Activated T-helper 1 cell treated with Interleukin-2 at 50 U/mL for 16 hours (primary cell): ENCODE results near the gene LMO7.

Experiments
- DNase-seq: peaks from one replicate; pipeline ENCODE4 v3.0.0-alpha.2; 2020; ENCODE audit warnings: low read depth

Gene LMO7

DNA sequence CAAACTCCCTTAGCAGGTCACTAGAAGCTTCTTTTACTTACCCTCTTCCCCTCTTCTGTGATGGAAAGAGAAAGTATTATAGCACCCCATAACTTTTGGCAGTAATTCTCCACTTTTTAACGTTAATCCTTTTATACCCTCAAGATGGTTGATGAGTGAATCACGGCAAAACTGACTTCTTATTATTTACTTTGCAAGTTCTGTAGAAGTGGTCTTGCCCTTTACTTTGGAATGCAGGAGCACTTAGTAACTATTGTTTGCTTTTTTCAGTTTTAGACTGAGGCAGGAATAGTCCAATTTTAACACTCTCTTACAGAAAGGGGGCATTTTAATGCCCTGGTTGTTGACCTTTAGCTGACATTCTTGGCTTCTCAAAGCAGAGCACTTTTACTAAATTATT lies 260.1 kb downstream of the LMO7 start:
- no peak for DNase-seq

DNA sequence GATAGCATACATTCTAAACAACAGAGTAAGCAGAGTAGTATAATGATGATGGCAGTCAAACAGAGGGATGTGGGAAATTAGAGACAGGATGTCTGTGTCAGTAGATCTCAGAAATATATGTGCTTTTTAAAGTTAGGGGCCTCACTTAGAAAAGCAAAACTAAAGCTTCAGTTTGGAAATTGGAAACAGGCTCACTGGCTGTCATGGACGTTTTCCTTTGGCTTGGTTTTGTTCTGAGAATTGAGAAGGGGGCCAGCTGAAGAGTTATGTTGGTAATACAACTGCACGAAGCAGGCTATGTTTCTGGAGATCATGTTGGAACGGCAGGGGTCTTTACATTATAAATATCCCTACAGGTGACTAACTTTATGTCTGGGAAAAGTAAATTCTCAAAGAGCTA lies 261.3 kb downstream of the LMO7 start:
- no peak for DNase-seq

DNA sequence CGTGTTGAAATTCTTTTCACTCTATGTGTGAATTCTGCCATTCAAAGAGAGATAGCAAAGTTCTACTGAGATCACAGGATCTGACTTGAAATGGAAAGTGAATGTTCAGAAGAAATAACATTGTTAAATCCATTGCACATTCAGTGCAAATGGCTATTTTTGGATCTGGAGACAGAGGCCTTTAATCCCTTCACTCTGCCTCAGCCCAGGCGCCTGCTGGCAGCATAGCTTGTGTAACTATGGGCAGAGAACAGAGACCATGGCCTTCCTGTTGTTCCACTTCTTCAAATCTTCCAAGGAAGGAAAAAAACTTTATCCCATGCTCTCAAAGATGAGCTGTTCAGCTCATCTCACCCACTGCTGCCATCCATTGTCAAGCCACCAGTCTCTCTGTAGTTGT lies 265.4 kb downstream of the LMO7 start:
- no peak for DNase-seq

DNA sequence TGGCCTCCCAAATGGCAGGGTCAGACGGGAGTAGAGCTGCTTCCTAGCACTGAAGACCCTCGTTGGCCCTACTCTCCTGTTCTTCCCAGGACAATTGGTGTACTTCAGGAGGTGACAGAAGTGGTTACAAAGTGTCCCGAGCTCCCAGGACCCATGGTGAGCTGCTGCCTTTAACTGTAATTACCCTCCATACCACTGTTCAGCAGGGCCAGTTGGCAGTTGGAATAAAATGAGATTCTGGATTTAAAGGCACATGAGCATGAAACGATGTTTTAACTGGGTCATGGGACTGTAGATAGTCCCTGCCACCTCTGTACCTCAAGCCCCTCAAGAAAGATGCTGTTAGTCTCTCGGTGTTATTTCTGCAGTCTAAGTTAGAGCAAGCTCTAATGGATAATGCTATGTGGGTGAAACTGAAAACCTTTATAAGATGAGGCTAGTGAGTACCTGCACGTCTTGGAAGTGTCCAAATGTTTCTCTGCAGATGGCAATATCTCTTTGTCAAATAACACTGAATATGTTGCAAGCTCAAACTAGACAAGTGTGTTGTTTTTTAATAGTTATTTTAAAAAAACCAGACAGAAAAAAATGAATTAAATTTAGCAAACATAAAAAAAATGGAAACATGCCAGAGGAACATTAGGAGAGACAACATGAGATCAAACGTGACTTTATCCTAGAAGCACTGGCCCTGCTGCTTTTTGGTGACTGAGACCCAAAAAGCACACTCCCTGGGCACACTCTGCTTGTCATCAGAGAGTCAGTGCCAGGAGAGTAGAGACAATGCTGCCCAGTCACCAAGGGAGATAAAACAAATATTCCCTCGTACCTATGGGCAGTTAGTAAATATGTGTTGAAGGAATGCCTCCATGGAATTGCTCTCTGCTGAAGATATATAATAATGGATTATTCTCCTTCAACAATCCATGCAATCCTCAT lies 266.3 kb downstream of the LMO7 start:
- no peak for DNase-seq

DNA sequence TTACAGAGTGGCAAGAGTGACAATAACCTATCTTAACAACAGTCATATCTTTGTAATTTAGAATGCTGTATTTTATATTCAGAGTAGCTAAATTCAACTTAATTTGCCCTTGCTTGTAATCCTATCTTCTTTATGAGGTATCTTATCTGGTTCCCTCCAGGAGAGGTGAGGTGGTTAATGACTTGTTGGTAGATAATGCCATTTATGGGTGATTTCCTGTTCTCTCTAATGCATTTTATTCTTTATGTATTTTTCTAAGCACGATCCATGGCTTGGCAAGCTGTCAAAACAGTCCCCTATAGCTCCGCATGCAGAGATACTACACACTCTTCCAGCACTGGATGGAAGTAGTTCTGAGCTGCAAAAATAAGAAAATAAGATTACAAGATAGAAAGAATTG lies 267.9 kb downstream of the LMO7 start:
- no peak for DNase-seq

DNA sequence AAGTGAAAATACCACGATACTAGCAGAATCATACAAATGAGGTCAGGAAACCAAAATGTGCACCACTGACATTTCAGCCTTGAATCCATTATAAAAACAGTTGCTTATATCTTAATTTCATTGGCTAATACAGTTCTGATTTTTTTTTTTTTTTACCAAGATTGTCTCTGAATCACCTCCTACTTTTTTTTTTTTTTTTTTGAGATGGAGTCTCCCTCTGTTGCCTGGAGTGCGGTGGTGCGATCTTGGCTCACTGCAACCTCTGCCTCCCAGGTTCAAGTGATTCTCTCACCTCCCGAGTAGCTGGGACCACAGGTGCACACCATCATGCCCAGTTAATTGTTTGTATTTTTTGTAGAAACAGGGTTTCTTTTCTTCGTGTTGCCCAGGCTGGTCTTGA lies 270.2 kb downstream of the LMO7 start:
- no peak for DNase-seq

DNA sequence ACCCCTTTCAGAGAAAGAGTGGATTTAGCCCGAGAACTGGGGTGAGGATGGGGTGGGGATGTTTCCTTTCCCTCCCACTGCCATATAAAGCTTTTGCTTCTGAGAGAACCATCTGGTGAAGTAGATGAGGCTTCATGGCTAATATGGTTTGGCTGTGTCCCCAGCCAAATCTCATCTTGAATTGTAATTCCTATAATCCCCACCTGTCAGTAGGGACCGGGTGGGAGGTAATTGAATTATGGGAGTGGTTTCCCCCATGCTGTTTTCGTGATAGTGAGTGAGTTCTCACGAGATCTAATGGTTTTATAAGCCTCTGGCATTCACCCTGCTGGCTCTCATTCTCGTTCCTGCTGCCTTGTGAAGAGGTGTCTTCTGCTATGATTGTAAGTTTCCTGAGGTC lies 270.9 kb downstream of the LMO7 start:
- DNase-seq, result no peak

DNA sequence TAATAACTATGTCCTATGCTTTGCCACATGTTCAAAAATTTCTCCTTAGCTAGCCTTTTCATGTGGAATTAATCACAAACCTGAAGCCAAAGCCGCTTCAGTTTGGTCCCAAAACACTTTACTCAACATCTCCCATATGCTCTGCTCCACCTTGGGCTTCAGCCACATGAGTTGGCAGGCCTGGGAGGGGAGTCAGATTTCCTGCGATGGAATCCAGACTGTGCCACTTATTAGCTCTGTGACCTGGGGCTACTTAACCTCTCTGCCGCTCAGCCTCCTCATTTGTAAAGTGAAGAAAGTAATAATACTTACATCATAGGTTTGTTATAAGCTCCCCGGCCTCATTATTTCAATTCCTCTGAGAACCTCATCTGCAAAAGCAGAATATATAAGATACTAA lies 272.0 kb downstream of the LMO7 start:
- DNase-seq, result no peak
